Jurkat, Clone E6-1 (cell line): Measurements from ENCODE around the gene MMRN1.

ENCODE experiments used
- DNase-seq: peaks from one replicate; pipeline ENCODE4 v3.0.0-alpha.2; 2011; ENCODE audit warnings: low read depth, low spot score
- H3K4me3 ChIP-seq: 2 replicates; pipeline ENCODE4 v1.5.1; 2011; ENCODE audit warnings: mild to moderate bottlenecking, low read length, control low read depth, moderate library complexity

The MMRN1 gene

DNA sequence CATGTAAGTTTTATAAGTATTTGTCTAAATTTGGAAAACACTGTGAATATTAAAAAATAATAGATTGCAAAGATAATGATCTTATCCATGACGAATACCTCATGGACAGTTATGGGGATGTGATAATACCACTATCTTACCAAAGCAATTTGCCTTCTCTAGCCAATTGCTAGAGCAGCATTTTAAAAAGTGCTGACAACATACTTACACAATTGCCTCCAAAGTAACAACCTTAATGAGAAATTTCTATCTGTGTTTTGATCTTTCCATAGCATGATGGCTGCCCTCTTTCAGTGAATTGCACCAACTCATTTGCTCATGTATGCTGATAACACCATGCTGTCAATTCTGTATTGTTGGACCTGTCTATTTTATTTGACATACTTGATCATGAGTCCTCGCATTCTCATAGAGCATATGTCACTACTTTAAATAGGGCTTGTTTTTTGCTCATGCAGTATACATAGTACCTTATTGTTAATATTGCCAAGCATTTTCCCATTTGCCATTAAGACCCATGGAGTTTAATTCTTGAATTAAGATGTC, 87.2 kb downstream of the MMRN1 start:
- DNase-seq: no peak
- no peak overlapping the region for H3K4me3 ChIP-seq

DNA sequence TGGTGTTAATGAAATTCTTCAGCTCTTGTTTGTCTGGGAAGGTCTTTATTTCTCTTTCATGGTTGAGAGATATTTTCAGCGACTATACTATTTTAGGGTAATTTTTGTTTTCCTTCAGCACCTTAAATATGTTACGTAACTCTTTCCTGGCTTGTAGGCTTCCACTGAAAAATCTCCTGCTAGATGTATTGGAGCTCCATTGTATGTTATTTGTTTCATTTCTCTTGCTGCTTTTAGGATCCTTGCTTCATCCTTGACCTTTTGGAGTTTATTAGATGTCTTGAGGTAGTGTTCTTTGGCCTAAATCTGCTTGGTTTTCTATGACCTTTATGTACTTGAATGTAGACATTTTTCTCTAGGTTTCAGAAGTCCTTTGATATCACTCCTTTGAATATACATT, 93.6 kb downstream of the MMRN1 start:
- DNase-seq: no peak
- no peak overlapping the region for H3K4me3 ChIP-seq

DNA sequence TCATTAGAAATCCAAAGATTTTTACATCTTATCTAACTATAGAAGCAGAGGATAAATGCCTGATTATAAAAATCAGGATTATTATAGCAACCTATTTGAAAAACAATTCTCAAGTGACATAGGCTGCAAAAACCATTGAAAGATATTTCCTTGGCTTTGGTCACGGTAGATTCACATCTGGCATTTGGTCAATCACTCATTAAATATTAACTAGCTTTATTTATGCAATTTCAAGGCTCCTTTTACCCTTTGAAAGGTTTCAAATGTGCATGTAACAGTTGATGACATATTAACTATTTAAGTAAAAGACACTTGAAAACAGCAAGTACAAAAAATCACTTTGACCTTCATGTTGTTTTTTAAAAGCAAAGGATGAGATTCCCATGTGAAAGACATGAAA, 98.1 kb downstream of the MMRN1 start:
- no peak for DNase-seq
- no peak overlapping the region for H3K4me3 ChIP-seq

DNA sequence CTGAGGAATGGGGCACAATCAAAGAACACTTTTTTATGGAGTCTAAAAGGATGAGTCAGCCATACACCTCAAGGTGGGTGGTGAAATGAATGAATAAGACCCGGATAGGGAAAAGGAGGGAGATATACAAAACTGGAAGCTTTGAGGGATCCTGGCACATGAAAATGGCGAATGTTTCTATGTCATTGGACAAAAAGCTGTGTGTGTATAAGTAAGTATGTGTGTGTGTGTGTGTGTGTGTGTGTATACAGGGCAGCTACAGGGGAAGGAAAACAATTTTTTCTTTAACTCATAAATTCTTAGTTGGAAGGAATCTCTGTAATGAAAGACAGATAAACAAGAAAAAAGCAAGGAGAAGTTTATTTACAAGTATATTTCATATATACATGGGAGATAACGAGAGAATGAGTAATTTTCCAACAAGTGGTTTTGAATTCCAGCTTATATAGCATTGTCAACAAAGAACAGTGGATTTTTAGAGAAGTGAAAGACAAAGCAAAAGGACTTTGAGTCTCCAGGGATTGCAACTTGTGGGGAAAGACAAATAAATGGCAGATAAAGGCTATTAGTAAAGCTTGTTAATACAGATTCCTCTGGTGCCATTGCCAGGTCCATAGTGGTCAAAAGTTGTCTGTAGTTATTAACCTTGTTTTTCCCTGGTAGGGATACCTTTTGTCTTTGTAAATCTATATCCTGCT, 99.7 kb downstream of the MMRN1 start:
- no peak for DNase-seq
- no peak overlapping the region for H3K4me3 ChIP-seq

DNA sequence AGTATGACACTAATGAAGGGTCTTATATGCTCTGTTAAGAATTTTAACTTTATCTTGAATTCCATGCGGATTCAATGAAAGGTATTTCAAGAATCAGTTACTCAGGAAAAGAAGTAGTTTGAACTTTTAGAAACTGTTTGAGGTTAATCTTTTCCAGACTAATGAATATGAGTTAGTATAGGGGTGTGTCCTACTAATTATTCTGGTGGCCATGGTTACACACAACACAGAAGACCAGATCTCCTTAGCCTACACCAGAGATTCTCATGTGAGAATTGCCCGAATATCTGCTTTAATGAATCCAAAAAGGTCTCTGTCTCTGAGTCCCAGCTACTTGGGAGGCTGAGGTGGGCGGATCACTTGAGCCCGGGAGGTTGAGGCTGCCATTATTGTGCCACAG, 100.4 kb downstream of the MMRN1 start:
- no peak for DNase-seq
- no peak overlapping the region for H3K4me3 ChIP-seq

DNA sequence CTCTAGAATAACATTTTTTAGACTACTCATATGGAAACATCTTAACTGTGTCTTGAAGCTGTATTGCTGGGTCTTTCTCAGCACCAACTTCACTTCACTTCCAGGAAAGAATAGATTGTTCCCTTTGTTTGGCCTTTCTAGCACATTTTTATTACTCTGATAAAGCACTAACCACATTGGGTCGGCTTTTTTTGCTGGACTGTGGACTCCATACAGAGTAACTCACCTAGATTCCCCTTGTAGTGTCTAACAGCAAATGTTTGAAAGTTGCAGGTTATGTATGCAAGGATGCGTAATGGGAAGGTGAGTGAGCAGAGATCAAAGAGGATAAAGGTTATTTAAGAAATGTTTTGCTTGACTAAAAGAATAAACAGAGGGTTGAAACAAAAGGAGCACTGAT, 101.2 kb downstream of the MMRN1 start:
- no peak overlapping the region for H3K4me3 ChIP-seq
- no peak for DNase-seq

DNA sequence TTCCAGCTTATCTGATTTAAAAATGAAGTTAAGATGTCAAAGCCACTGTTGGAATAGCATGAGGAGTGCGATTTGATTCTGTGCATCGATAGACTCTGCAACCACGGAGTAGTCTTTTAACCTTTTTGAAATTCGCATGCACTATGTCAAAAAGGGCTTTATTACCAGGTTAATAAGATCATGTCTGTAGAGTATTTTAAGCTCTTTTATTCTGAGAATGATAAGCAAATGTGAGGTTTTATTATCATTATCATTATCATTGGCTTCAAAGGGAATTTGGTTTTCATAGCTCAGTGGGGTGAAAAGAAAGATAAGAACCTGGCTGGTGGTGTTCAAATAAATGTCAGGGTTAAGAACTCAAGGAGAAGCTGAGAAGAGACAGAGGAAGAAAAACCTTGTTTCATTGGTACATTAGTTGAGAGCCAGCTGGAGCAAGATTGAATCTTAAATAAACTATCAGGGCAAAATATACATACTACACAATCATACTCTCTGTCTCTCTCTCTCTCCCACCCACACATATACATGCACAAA, 102.6 kb downstream of the MMRN1 start:
- DNase-seq: no peak
- H3K4me3 ChIP-seq: no peak overlapping the region

DNA sequence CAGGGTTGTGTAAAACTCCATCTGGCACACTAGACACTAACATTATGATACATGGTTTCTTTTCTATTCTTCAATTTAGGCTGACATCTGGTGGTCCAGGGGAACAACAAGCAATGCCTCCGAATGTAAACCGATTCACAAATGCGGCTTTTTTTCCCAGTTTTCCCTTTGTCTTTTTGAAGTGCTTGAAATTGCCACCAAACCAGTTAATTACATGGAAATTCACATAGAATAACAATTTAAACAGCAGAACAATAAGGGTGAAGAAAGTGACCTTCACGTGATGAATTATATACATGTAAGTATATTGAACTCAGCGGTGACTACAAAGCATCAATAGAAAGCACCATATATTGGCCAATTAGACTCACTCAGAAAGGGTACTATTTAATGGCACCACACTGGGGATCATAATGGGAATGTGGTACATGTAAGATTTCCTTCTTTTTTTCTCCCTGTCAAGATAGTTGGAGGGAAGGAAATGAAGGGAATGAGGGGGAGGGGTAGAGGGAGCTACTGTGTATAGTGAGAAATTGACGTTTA, 103.9 kb downstream of the MMRN1 start:
- no peak for DNase-seq
- H3K4me3 ChIP-seq: no peak overlapping the region

DNA sequence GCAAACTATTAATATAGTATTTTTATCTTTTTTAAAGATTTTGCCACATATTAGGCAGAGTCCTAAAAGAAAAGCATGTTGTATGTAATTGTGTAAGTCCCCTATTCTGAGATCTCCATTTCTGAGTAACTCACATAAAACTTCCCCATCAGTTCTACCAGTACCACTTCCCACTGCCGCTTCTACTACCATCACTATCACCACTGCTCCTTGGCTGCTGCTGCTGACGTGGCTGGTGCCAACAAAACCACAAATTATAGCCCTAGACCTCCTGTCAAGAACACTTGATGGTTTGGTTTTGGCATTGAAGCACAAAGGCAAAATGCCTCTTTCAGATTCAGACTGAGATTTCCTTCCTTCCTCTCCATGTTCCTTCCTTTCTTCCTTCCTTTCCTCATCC, 106.4 kb downstream of the MMRN1 start:
- DNase-seq: no peak
- H3K4me3 ChIP-seq: no peak overlapping the region

DNA sequence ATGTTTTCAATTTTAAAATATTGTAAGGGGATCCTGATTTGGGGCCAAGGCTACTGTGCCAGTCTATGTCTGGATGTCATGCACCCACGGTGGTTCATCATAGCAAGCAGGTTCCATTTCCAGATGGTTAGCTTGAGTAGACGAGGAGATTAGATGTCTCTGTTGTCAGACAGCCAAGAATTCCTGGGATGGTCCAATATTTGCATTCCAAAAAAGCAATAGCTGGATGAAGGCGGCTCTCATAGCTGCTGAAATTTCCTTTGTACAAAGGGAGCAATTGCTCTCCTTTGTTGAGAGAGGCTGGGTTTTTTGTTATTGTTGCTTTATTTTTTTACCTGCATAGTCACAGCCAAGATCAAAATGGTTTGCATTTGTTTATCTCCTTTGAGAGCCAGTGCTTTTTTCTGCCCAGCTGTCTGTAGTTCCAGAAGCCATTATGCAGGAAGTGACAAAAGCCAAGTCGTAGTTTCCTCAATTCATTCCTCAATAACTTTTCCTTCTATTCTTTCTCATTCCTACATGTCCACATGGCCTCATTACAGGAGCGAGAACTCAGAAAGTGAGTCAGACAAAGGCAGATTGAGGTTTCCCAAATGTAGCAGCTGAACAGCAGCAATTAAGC, 107.9 kb downstream of the MMRN1 start:
- no peak overlapping the region for H3K4me3 ChIP-seq
- no peak for DNase-seq
